ENCODE measurements around the gene CNOT3.

The CNOT3 gene

DNA sequence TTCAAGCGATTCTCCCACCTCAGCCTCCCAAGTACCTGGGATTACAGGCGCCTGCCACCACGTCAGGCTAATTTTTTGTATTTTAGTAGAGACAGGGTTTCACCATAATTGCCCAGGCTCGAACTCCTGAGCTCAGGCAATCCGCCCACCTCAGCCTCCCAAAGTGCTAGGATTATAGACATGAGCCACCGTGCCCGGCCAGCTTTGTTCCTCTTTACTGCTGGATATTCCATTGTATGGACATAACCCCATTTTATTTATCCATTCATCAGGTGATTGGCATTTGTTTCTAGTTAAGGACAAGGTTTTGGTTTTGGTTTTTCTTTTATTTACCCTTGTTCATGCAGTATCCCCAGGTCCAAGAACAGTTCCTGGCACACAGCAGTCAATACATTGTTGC, 59.0 kb downstream of the CNOT3 start:
- DNase-seq: no peak

DNA sequence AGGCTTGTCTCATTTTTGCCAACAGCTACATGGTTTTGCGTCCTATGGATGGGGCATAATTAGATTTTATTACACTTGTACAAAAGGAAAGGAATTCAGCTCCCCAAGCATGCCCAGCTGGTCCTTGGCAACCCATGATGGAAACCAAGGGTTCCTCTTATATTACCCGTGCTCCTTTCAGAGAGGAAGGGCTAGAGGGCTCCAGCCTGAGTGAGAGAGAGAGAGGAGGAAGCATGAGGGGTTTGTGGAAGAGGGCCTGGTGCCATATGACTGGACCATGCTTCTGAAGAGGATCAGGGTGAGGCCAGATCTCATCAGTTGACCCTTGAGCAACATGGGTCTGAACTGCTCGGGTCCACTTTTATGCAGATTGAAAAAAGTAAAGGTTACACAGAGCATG, 59.6 kb downstream of the CNOT3 start:
- no peak for DNase-seq

GRCh38 chr19:54199401-54199800, 61.8 kb downstream of the CNOT3 start:
- no peak for DNase-seq

DNA sequence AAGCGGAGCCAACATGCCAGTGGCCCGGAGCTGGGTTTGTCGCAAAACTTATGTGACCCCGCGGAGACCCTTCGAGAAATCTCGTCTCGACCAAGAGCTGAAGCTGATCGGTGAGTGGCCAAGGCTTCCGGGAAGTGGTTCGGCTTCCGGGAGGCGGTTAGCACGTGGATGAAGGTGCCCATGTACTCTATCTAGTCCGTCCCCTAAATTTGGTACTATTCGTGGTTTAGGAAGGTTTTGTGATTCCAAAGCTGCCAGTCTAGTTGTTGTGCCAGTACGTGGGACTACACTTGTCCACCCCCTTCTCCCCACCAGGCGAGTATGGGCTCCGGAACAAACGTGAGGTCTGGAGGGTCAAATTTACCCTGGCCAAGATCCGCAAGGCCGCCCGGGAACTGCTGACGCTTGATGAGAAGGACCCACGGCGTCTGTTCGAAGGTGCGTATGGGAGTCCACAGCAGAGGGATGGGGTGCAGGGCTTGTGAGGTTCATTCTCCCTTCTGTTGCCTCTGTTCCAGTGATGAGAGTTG, 63.7 kb downstream of the CNOT3 start:
- DNase-seq: no peak

GRCh38 chr19:54201980-54202379, 64.4 kb downstream of the CNOT3 start:
- no peak for DNase-seq

- no peak for DNase-seq
These were observed 65.6 kb downstream of the CNOT3 start for GRCh38 chr19:54203151-54203611.

- no peak for DNase-seq
These were observed 67.4 kb downstream of the CNOT3 start for GRCh38 chr19:54204767-54205468.
